Measurements from ENCODE around the gene WWOX. TPM values are rescaled to one million over a fixed set of nuclear protein-coding genes. Genes with fewer than 3 reads are reported as not detected.
A peak's percentile ranks its signal among the peaks of the same experiment; 100 is the strongest.

WWOX gene
- total RNA-seq, 2 experiments from 2014 or later, result 19.1 to 23.7 TPM

DNA sequence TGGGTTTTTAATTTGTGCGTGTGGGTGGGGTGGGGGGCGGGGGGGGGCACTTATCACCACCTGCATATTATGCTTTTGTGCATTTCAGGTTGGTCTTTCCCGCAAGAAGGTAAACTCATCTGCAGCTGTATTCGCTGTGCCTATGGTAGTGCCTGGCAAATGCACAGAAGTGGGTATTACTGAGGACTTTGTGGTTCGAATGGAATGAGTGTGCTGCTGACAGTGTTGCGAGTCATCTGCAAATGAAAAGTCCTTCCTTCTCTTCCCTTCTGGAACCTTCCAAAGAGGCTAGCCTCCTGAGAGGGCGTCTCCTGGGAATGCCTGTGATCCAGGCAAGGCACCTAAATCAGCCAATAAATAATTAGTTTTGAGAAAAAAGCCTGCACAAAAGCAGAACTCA, 968.1 kb downstream of the WWOX start:
- ATAC-seq (no peak), DNase-seq (no peak)
- H3K27me3 Mint-ChIP-seq, result peaks cover 1% of the 10 kb centered on the region
- no peaks in the 10 kb centered on the region for H3K36me3 Mint-ChIP-seq (ENCODE audit: low read depth)
- no peak overlapping the region for H3K4me3 Mint-ChIP-seq
- POLR2A ChIA-PET, result no interaction called here
- intact Hi-C loops (cut with micrococcal nuclease), result no loop called here
- CTCF ChIA-PET, result no interaction called here
- H3K4me1 Mint-ChIP-seq (ENCODE audit: low read depth), result peaks cover 12% of the 10 kb centered on the region
- TF ChIP-seq, protein P1, sequence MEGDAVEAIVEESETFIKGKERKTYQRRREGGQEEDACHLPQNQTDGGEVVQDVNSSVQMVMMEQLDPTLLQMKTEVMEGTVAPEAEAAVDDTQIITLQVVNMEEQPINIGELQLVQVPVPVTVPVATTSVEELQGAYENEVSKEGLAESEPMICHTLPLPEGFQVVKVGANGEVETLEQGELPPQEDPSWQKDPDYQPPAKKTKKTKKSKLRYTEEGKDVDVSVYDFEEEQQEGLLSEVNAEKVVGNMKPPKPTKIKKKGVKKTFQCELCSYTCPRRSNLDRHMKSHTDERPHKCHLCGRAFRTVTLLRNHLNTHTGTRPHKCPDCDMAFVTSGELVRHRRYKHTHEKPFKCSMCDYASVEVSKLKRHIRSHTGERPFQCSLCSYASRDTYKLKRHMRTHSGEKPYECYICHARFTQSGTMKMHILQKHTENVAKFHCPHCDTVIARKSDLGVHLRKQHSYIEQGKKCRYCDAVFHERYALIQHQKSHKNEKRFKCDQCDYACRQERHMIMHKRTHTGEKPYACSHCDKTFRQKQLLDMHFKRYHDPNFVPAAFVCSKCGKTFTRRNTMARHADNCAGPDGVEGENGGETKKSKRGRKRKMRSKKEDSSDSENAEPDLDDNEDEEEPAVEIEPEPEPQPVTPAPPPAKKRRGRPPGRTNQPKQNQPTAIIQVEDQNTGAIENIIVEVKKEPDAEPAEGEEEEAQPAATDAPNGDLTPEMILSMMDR (IDR thresholded peaks at IDR 0.05), result no peak
- no peak overlapping the region for H3K27ac Mint-ChIP-seq
- no peaks in the 10 kb centered on the region for H3K9me3 Mint-ChIP-seq

DNA sequence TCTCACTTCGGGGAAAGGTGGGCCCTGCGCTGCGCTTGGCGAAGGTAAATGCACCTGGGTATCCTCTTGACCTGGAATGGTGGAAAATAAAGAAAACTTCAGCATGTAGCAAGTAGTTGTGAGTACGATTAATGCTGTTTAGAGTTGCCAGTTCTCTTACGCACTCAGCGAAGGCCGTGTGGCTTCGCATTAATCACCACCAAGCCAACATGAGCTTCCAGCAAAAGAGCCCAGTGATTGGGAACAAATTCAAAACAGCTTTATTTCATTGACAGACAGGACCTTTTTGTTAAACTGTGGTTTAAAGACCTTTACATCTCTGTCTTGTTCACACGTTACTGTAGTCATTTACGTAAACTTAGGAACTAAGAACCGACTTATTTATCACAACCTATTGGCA, 969.7 kb downstream of the WWOX start:
- Mint-ChIP-seq H3K36me3 (ENCODE audit: low read depth) (no peaks in the 10 kb centered on the region), H3K27ac (no peak overlapping the region), H3K4me3 (no peak overlapping the region), H3K27me3 (peaks cover 10% of the 10 kb centered on the region), H3K4me1 (ENCODE audit: low read depth) (peaks cover 19% of the 10 kb centered on the region), H3K9me3 (no peaks in the 10 kb centered on the region)
- ChIA-PET CTCF (interaction anchor here (0.9 kb wide), 1 partner anchor 11 kb away, joined by 3 read pairs; no protein-coding TSS in a partner anchor), POLR2A (interaction anchor here (0.8 to 0.9 kb wide), 2 partner anchors 11 to 290 kb away, joined by 3 read pairs; no protein-coding TSS in a partner anchor)
- no peak for ATAC-seq
- intact Hi-C loops (cut with micrococcal nuclease), result no loop called here
- TF ChIP-seq, protein P1 (IDR thresholded peaks at IDR 0.05), result no peak
- no peak for DNase-seq

DNA sequence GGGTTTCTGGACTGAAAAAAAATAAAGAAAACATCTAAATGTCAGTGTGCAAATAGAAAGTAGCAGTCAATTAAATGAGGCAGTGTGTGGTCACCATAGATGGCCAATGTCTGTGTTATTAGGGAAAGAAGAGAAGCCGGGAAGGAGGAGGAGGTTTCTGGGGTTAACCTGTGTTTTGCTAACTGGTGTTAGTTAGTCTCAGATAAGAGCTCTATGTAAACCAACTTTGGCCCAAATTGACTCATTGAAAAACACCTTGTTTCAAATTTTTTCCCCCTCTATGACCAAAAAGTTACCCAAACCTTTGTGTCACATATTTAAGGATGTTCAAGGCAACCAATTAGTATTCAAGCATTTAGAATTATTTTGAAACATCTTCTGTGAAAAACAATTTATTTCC, 970.2 kb downstream of the WWOX start:
- no peaks in the 10 kb centered on the region for H3K9me3 Mint-ChIP-seq
- H3K27ac Mint-ChIP-seq, result peak overlapping the region; percentile 34
- peaks cover 10% of the 10 kb centered on the region for H3K27me3 Mint-ChIP-seq
- ATAC-seq (peak; percentile 60), DNase-seq (peak; percentile 35)
- no peaks in the 10 kb centered on the region for H3K36me3 Mint-ChIP-seq (ENCODE audit: low read depth)
- intact Hi-C loops (cut with micrococcal nuclease), result no loop called here
- POLR2A ChIA-PET, result interaction anchor here (0.8 to 0.9 kb wide), 2 partner anchors 11 to 291 kb away, joined by 3 read pairs; no protein-coding TSS in a partner anchor
- TF ChIP-seq, protein P1 (IDR thresholded peaks at IDR 0.05), result no peak
- CTCF ChIA-PET, result interaction anchor here (0.7 to 0.9 kb wide), 2 partner anchors 12 to 247 kb away, joined by 3 read pairs; no protein-coding TSS in a partner anchor
- H3K4me1 Mint-ChIP-seq (ENCODE audit: low read depth), result peaks cover 22% of the 10 kb centered on the region
- no peak overlapping the region for H3K4me3 Mint-ChIP-seq

DNA sequence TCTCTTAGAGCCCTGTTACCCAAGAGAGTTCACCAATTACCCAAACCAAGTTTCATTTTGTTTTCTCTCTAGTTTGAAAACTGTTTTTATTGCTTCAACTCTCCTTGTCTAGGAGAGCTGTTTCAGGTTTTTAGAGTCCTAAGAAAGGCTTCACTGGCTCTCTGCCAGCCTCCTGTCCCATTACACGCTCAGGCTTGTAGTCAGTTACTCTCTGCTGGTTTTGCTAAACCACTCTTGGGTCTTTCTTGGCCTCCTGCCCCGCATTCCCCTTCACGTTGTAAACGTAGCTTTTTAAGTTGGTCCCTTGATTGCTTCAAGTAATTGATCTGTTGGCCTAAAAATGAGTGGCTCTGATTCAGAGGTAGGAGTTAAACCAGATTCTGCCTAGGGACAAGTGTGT, 972.0 kb downstream of the WWOX start:
- DNase-seq (no peak), ATAC-seq (no peak)
- TF ChIP-seq, protein P1 (IDR thresholded peaks at IDR 0.05), result no peak
- ChIA-PET POLR2A (no interaction called here), CTCF (interaction anchor here (0.7 to 1.8 kb wide), 3 partner anchors 13 to 146 kb away, joined by 3 read pairs; no protein-coding TSS in a partner anchor)
- Mint-ChIP-seq H3K9me3 (no peaks in the 10 kb centered on the region), H3K27me3 (peaks cover 10% of the 10 kb centered on the region), H3K4me3 (no peak overlapping the region), H3K36me3 (ENCODE audit: low read depth) (no peaks in the 10 kb centered on the region), H3K4me1 (ENCODE audit: low read depth) (peaks cover 38% of the 10 kb centered on the region), H3K27ac (no peak overlapping the region)
- intact Hi-C loops (cut with micrococcal nuclease), result no loop called here

DNA sequence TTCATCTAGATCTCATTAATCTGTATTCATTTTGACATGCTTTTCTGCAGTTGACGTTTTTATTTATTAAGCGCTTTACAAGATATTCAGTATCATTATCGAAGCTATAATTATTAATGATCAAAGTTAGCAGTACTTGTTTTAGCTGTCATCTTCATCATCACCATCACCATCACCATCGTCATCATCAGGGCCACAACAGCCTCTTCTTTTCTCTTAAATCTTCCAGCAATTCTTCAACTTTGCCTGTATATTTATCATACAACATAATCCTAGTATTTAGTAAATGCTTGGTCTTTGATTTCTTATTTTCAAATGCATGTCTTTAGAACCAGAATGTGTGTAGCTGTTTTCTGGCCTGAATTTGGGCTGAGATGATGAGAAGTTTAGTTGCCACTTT, 973.1 kb downstream of the WWOX start:
- intact Hi-C loops (cut with micrococcal nuclease), result no loop called here
- Mint-ChIP-seq H3K36me3 (ENCODE audit: low read depth) (no peaks in the 10 kb centered on the region), H3K4me3 (no peak overlapping the region), H3K27ac (no peak overlapping the region), H3K27me3 (peaks cover 10% of the 10 kb centered on the region), H3K9me3 (no peaks in the 10 kb centered on the region), H3K4me1 (ENCODE audit: low read depth) (peaks cover 49% of the 10 kb centered on the region)
- ChIA-PET POLR2A (no interaction called here), CTCF (interaction anchor here (0.7 to 1.8 kb wide), 3 partner anchors 29 to 147 kb away, joined by 3 read pairs; no protein-coding TSS in a partner anchor)
- TF ChIP-seq, protein P1 (IDR thresholded peaks at IDR 0.05), result no peak
- ATAC-seq (no peak), DNase-seq (no peak)

All from activated CD8-positive, alpha-beta T cell treated with anti-CD3 and anti-CD28 coated beads for 36 hours (primary cell).